ENCODE data around the gene SEPTIN10. TPM values are rescaled to one million over a fixed set of nuclear protein-coding genes. Genes with fewer than 3 reads are reported as not detected.

SEPTIN10 gene
- total RNA-seq, 1 experiment from 2014 or later, result 92.5 TPM

GRCh38 chr2:109516445-109517117, 97.2 kb downstream of the SEPTIN10 start:
- Histone ChIP-seq H4K8ac (replicated peaks; ENCODE audit: insufficient read length, low read depth, low read length) (no peak overlapping the region), H3K27ac (ENCODE audit: insufficient read length, low read depth, low read length) (no peak overlapping the region), H4K5ac (ENCODE audit: insufficient read length, low read depth, low read length) (no peak overlapping the region), H2AK5ac (ENCODE audit: insufficient read length, low read length) (no peak overlapping the region), H3K14ac (ENCODE audit: insufficient read depth, low read length) (no peak overlapping the region), H4K20me1 (ENCODE audit: control insufficient read depth, insufficient read depth, insufficient read length) (no peaks in the 10 kb centered on the region), H3K4ac (ENCODE audit: low read depth, low read length) (no peak overlapping the region), H3K4me2 (ENCODE audit: insufficient read depth, insufficient read length, low read length) (no peak overlapping the region), H2BK5ac (ENCODE audit: insufficient read length, low read length) (no peak overlapping the region), H3K23ac (ENCODE audit: insufficient read length, low read depth, low read length) (no peak overlapping the region), H3K23me2 (ENCODE audit: insufficient read length, low read depth, low read length, poor library complexity, severe bottlenecking) (no peaks in the 10 kb centered on the region), H3K18ac (ENCODE audit: insufficient read length, low read depth, low read length) (no peak overlapping the region), H2BK12ac (ENCODE audit: insufficient read length, low read depth, low read length) (no peak overlapping the region), H2AFZ (ENCODE audit: low read length) (no peak overlapping the region), H3K79me1 (ENCODE audit: insufficient read depth, low read depth, low read length, poor library complexity, severe bottlenecking) (no peaks in the 10 kb centered on the region), H3K9ac (ENCODE audit: extremely low read depth, insufficient read length, low read length) (no peak overlapping the region), H3K79me2 (ENCODE audit: insufficient read depth, low read length) (no peaks in the 10 kb centered on the region), H4K91ac (ENCODE audit: insufficient read length, low read depth, low read length) (no peak overlapping the region), H3K27me3 (ENCODE audit: insufficient read depth, low read length) (no peaks in the 10 kb centered on the region), H3K9me3 (ENCODE audit: control insufficient read depth, low read depth, low read length) (no peaks in the 10 kb centered on the region), H3K4me1 (ENCODE audit: insufficient read depth, low read length) (no peaks in the 10 kb centered on the region), H3K56ac (ENCODE audit: insufficient read length, low read depth, low read length) (no peak overlapping the region), H2BK15ac (ENCODE audit: low read depth, low read length) (no peak overlapping the region), H2BK20ac (ENCODE audit: low read depth, low read length, poor library complexity, severe bottlenecking) (no peak overlapping the region), H3T11ph (ENCODE audit: low read length) (no peak overlapping the region), H2BK120ac (ENCODE audit: low read depth, low read length, poor library complexity, severe bottlenecking) (no peak overlapping the region)
- no peak overlapping the region for H3K4me3 Mint-ChIP-seq
- TF ChIP-seq CTCF (conservative IDR thresholded peaks at IDR 0.05), result peak; percentile 96
- H3K36me3 Mint-ChIP-seq (ENCODE audit: insufficient read depth in 1 of 3, low read depth in 3 of 3), result no peaks in the 10 kb centered on the region; a peak in 1 of 7 replicates
- H3K27ac Mint-ChIP-seq, result no peak overlapping the region; a peak in 2 of 7 replicates
- peak; percentile 90 for DNase-seq
- no peaks in the 10 kb centered on the region for H3K9me3 Mint-ChIP-seq
- no CpG with 5 or more reads among the region's 20 CpGs for WGBS (ENCODE audit: extremely low coverage, insufficient read length, low lambda C conversion rate)
- peaks cover 2% of the 10 kb centered on the region for H3K27me3 Mint-ChIP-seq (ENCODE audit: low read depth)
- H3K4me1 Mint-ChIP-seq, result peaks cover 4% of the 10 kb centered on the region in 2 experiments; a peak in 2 of 4 replicates
